Ovary (tissue), 9 donors: ENCODE measurements around the gene CCDC152. TPM values are rescaled to one million over a fixed set of nuclear protein-coding genes. Genes with fewer than 3 reads are reported as not detected.
"Not testable (repeated sequence)": the region's sequence is repeated elsewhere in the genome, so short reads cannot be mapped to it uniquely, and the experiment has no call there.

Experiments
- DNase-seq, 5 donors: peaks; one replicate each; pipeline ENCODE4 v3.0.0-alpha.2; 2019 to 2020
- H3K27ac ChIP-seq, 2 donors: fragments of 200-600 bp; one replicate each; pipeline versions ENCODE4 v1.5.1 to v1.8.0; 2019 to 2022
- H3K27me3 ChIP-seq: fragments of 200-600 bp; one replicate; pipeline ENCODE4 v1.8.0; 2022
- H3K36me3 ChIP-seq: fragments of 200-600 bp; sonication (generic); one replicate; pipeline ENCODE4 v1.5.1; 2019
- H3K4me1 ChIP-seq: one replicate; pipeline ENCODE4 v1.8.1; 2013; ENCODE audit warnings: mild to moderate bottlenecking, moderate library complexity; ENCODE audit not compliant: insufficient read depth
- H3K4me3 ChIP-seq: fragments of 200-600 bp; sonication (generic); one replicate; pipeline ENCODE4 v1.5.1; 2017
- H3K9me3 ChIP-seq, 2 donors: fragments of 200-600 bp in 1 of 2; sonication (generic) in 1 of 2; one replicate each; pipeline versions ENCODE4 v1.5.1 to v1.8.1; 2013 to 2019; ENCODE audit warnings: mild to moderate bottlenecking in 1 of 2, moderate library complexity in 1 of 2
- CTCF ChIP-seq, 3 donors: fragments of 450-650 bp in 2 of 3; fragments of 200-600 bp in 1 of 3; IDR thresholded peaks; one replicate each; pipeline versions ENCODE4 v1.5.1 to v1.8.0; 2016 to 2022; ENCODE audit warnings: antibody characterized with exemption in 3 of 3, mild to moderate bottlenecking in 1 of 3
- EP300 ChIP-seq: sonication (generic); formaldehyde crosslinking; IDR thresholded peaks from one replicate; pipeline ENCODE4 v1.6.1; 2017; ENCODE audit warnings: antibody characterized with exemption
- POLR2A ChIP-seq: fragments of 450-650 bp; IDR thresholded peaks from one replicate; pipeline ENCODE4 v1.6.1; 2017; ENCODE audit warnings: antibody characterized with exemption, mild to moderate bottlenecking, moderate library complexity
- WGBS, 3 donors: extraction: QIAGEN DNeasy Blood & Tissue Kit in 1 of 3; methylation state at CpG; one replicate each; pipeline versions ENCODE4 v1.1.5 to v1.1.7; 2013 to 2017; 5-methylcytosine and 5-hydroxymethylcytosine counted together
- intact Hi-C, 4 donors: fragments of 100-400 bp; cut with DNase I; formaldehyde crosslinking; loops; one replicate each; pipeline versions ENCODE4 v1.11.0 to v1.15.1; 2022 to 2023
- polyA plus RNA-seq, 2 donors: library from polyadenylated mRNA; stranded (reverse); fragments of 200-250 nt in 1 of 2; fragments of 350-450 nt in 1 of 2; fragmentation: Illumina TruSeq in 1 of 2; extraction: RNeasy Lipid Tissue Mini Kit (QIAGEN cat#74804) in 1 of 2; gene quantifications; one replicate each; pipeline ENCODE4 v1.2.3, GENCODE V29; 2013 to 2014
- total RNA-seq, 7 donors: library from RNA; depleted of rRNA in 2 of 7; stranded (reverse); fragments of >200 nt in 2 of 7; fragmentation: NEBNext Ultra II Directional in 3 of 7; extraction: Animal tissue kit (Norgen Biotek cat#: 25700) in 3 of 7; gene quantifications; one replicate each; pipeline versions ENCODE4 v1.1.0 to v1.2.4, GENCODE V29; 2016 to 2023
- donor health status: DM: no; HTN: no; CAD: no; lungs with moderate emphysema.
- donor health status: DM: no; HTN: no; CAD: no.
- donor health status: Bipolar disorder and iron deficiency.
- donor health status: DM: yes; HTN: yes; CAD: no.
- donor health status: DM: no; HTN: no; CAD: no.
- donor health status: DM: yes; HTN: yes; CAD: no.

CCDC152 gene
- total and polyA plus RNA-seq, 9 donors: 1.7 to 5.5 (median 3.7) TPM

- TF ChIP-seq EP300 (no peak), CTCF (IDR thresholded peaks at IDR 0.05) (no peak), POLR2A (no peak)
- Histone ChIP-seq H3K4me1 (peaks cover 5% of the 10 kb centered on the region), H3K4me3 (no peak overlapping the region), H3K27ac (peak overlapping the region in 1 of 2 donors; percentile 62), H3K36me3 (no peaks in the 10 kb centered on the region), H3K27me3 (no peaks in the 10 kb centered on the region), H3K9me3 (no peaks in the 10 kb centered on the region)
- 65 to 75% (median 70%) methylated on average over 5 of the region's 5 CpGs for WGBS, 3 donors
- no peak for DNase-seq
- intact Hi-C loops: no loop called here
These were observed 84.4 kb downstream of the CCDC152 start for GRCh38 chr5:42840842-42841567.

- DNase-seq: no peak
- Histone ChIP-seq H3K4me3 (no peak overlapping the region), H3K27ac (no peak overlapping the region), H3K9me3 (no peaks in the 10 kb centered on the region), H3K4me1 (peaks cover 5% of the 10 kb centered on the region), H3K27me3 (no peaks in the 10 kb centered on the region), H3K36me3 (no peaks in the 10 kb centered on the region)
- TF ChIP-seq CTCF (IDR thresholded peaks at IDR 0.05): no peak
- TF ChIP-seq POLR2A: no peak
- no peak for TF ChIP-seq EP300
- intact Hi-C loops: no loop called here
- 24 to 33% (median 26%) methylated on average over 4 of the region's 4 CpGs for WGBS, 3 donors
These were observed 86.5 kb downstream of the CCDC152 start for GRCh38 chr5:42842921-42843641.

GRCh38 chr5:42843675-42844292 lies 87.2 kb downstream of the CCDC152 start:
- Histone ChIP-seq H3K4me1 (peaks cover 5% of the 10 kb centered on the region), H3K27me3 (no peaks in the 10 kb centered on the region)
- intact Hi-C loops: no loop called here

GRCh38 chr5:42844408-42844807 lies 87.8 kb downstream of the CCDC152 start:
- H3K4me1 ChIP-seq, DNase-seq: not testable (repeated sequence)
- 91 to 98% (median 98%) methylated on average over 4 of the region's 4 CpGs for WGBS, 3 donors

More at GRCh38 chr5:42843675-42844292, 87.2 kb downstream of the CCDC152 start:
- Histone ChIP-seq H3K4me3 (no peak overlapping the region), H3K9me3 (no peaks in the 10 kb centered on the region), H3K36me3 (no peaks in the 10 kb centered on the region), H3K27ac (no peak overlapping the region)
- DNase-seq: no peak
- WGBS, 3 donors: 87 to 93% (median 90%) methylated on average over 3 of the region's 3 CpGs
- no peak for TF ChIP-seq POLR2A
- no peak for TF ChIP-seq EP300
- no peak for TF ChIP-seq CTCF (IDR thresholded peaks at IDR 0.05)

More at GRCh38 chr5:42844408-42844807, 87.8 kb downstream of the CCDC152 start:
- H3K4me3 ChIP-seq, H3K27me3 ChIP-seq, intact Hi-C loops, H3K36me3 ChIP-seq, H3K27ac ChIP-seq, H3K9me3 ChIP-seq: not testable (repeated sequence)
